GM19395 (cell line): ENCODE results near the gene CD8B.

ENCODE experiments used
- ATAC-seq: cut with Tn5 transposase; IDR thresholded peaks from one replicate; pipeline ENCODE4 v1.9.1; 2021; ENCODE audit warnings: mild to moderate bottlenecking, moderate library complexity; ENCODE audit not compliant: unreplicated experiment

The CD8B gene

DNA sequence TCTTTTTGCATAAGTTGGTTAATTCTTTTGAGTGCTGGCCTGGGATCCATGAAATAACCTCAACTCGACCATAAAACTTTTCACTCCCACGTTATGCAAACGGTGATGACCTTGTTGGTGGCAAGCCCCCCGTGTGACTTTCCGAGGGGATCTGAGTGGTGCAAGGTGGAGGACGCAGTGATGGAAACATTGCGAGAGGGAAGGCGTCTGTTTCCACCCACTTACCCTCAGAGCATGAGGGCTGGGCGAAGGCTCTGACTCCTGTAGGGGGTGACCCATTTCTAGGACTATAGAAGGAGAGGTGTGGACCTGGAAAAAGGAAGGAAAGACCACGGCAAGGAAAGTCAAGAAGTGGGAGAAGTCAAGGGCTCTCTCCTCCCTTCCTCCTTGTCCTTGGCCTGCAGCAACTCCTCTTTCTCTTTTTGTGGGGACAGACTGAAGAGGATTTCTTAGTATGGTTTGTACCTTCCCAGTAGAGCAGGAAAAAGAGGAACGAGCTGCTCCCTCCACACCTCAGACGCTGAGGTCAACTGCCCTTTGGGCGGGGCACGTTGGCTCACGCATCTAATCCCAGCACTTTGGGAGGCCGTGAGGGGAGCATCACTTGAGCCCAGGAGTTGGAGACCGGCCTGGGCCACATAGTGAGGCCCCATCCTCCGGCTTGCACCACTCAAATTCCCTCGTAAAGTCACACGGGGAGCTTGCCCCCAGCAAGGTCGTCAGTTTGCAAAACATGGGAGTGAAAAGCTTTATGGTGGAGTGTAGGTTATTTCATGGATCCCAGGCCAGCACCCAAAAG is 55.4 kb downstream of the CD8B start:
- no peak for ATAC-seq

DNA sequence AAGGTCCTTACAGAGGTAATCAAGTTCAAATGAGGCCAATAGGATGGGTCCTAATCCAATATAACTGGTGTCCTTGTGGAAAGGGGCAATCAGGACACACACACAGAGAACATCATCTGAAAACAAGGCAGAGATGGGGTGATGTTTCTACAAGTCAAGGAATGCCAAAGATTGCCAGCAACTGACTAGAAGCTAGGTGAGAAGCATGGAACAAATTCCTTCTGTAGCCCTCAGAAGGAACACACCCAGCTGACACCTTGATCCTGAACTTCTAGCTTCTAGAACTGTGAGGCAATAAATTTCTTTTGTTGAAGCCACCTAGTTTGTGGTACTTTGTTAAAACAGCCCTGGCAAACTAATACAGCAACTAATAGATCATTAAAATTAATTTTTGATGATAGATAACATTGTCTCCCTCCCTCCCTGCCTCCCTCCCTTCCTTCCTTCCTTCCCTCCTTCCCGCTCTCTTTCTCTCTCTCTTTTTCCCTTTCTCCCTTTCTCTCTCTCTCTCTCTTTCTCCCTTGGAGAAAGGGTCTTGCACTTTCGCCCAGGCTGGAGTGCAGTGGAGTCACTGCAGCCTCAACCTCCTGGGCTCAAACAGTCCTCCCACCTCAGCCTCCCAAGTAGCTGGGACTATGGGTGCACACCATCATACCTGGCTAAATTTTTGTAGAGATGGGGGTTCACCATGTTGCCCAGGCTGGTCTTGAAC is 60.7 kb downstream of the CD8B start:
- no peak for ATAC-seq

GRCh38 chr2:86794861-86795260 is 66.8 kb downstream of the CD8B start:
- ATAC-seq: no peak

DNA sequence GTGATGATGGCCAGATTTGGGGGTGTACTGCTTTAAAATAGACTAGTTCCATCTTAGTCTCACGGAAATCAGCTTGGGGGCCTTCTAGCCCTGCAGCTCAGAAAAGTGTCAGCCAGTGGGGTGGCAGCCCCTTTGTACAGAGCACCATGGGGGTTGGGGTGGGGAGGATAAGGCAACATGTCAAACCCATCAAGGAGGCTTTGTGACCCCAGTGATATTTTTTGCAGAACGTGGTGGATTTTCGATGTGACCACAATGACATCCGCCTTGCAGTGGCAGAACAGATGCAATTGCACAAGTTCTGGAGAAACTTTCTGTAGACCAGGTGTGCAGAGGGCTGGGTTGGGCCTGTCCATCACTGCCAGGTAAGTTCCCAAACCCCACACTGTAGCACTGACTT is 67.9 kb downstream of the CD8B start:
- ATAC-seq: no peak

GRCh38 chr2:86791573-86791972 is 70.1 kb downstream of the CD8B start:
- ATAC-seq: no peak

DNA sequence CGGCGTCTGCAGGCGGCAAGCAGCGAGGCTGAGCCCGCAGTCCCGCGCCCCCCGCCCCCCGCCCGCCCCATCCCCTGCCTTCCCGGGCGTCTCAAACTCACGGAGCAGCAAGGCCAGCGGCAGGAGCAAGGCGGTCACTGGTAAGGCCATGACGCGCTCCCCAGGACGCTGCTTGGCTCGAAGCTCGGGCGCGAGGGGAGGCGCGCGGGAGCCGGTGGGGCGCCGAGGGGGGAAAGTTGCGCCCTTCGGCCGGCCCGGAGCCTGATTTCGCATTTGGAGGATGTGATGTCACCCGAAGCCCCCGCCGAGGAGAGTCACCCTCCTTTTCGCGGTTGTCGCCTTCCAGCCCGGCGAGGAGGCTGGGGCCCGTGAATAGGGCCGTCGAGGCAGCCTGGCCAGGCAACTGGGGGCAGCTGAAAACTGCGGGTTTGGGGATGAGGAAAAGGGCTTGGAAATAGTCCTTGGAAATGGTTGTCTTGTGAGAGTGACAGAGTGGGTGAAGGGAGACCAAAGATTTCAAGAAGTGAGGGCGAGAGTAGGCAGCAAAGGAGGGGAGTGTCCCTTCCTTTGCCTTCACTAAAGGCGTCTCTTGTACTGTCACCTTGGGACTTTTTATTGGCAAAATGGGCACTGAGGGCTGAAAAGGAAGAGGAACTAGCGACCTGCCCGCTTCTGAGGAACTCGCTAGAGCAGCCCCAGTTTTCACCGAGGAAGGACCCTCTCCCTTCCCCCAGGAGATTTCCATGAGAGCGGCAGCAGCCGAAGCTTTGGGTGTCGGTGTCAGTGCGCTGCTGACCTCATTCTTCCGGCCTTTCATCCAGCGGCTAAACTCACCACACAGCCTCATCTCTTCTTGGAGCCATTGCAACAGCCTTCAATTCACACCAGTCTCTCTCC is 70.8 kb downstream of the CD8B start, which contains the start of gene CD8A:
Gene CD8A, minus strand, starts transcription at position 238 of the 897 bp plus-strand sequence. Its CDS starts 88 bp downstream, at position 150.
- no peak for ATAC-seq

DNA sequence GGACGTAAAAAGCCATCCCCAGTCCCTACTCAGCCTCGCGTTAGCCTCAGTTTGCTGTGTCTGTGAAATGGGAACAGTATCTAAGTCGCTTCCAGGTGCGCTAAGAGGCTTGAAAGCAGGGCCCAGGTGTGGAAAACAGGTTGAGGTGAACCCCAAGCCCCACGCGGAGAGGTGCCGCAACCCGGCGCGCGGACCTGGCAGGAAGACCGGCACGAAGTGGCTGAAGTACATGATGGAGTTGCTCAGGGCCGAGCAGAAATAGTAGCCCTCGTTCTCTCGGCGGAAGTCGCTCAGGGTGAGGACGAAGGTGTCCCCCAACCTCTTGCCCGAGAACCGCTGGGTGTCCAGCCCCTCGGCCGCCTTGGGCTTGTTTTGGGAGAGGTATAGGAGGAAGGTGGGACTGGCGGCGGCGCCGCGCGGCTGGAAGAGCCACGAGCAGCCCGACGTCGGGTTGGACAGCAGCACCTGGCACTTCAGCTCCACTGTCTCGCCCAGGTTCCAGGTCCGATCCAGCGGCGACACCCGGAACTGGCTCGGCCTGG is 71.5 kb downstream of the CD8B start:
- no peak for ATAC-seq

DNA sequence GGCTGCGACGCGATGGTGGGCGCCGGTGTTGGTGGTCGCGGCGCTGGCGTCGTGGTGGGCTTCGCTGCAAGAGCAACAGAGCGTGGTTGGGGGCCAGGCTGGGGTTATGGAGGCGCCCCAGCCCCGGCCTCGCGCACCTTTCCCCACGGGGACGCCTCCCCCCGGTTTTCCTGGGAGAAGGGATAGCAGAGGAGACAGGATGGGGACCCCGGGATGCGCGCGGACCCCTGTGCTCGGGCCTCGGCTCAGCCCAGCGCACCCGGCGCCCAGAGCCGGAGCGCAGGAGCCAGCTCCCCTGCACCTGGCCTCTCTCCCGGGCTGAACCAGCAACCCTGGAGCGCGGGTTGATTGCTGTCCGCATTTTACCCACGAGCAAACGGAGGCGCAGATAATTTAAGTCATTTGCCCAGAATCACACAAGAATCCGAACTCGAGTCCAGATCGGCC is 72.0 kb downstream of the CD8B start:
- ATAC-seq: no peak

- no peak for ATAC-seq
Measured at GRCh38 chr2:86788881-86789686, 72.6 kb downstream of the CD8B start.

- ATAC-seq: no peak
Measured at GRCh38 chr2:86788165-86788564, 73.5 kb downstream of the CD8B start.

GRCh38 chr2:86787736-86788135 is 74.0 kb downstream of the CD8B start:
- ATAC-seq: no peak

DNA sequence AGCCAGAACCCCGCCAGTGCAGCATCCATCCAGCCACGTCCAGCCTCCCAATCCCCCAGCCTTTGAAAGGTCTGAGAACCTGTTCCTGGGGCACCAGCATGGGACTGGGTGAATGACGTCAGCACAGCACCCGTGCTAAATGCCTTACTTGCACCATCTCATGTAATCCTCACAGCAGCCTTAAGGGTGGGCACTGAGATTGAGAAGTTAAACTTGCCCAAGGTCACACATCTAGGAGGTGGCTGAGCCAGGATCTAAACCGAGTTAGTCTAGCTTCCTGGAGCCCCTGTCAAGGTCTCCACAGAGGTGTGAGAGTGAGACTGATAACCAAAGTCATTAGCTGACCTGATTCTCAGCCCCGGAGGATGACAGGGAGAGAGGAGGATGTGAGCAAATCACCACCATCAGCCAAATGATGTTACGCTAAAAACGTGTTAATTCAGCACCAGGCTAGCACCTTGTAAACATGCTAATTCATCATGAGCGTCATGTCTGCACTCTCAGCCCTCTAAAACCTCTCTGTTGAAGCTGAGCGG is 75.6 kb downstream of the CD8B start:
- ATAC-seq: no peak

DNA sequence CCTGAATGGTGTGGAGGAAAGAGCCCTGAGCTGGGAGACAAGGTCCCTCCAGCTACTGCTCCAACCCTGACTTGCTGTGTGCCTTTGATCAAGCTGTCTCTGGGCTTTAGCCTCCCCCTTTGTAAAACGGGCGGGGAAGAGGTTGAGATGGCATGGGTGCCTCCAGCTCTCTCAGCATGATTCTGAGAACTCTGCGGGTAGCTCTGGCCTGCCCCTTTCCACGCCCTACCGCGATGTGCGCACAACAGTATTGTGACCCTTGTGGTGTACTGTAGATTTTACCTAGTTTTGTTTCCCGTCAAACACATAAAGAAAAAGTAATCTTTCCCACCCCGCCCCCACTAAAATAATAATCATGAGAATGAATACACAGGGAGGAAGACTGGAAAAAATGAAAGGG is 76.2 kb downstream of the CD8B start:
- no peak for ATAC-seq

GRCh38 chr2:86783615-86784339 is 77.9 kb downstream of the CD8B start:
- peak; percentile 98 for ATAC-seq

- no peak for ATAC-seq
Measured at GRCh38 chr2:86782748-86783147, 78.9 kb downstream of the CD8B start.

DNA sequence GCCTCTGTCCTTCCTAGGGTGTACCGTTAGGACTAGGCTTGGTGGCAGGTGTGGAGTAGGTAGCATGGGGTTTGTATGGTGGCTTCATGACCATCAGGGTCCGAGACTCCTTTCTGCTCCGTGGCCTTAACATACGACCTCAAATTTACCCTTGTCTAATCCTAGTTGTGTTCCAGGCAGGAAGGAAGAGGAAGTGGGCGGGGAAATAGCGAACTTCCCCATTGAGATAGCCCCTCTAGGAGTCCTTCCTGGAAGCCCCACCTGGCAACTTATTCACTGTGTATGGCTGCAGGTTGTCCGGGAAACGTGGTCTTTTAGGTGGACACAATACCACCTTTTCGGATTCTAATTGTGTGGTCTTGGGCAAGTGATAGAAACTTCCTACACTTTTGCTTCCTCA is 80.3 kb downstream of the CD8B start:
- ATAC-seq: no peak

- no peak for ATAC-seq
Measured at GRCh38 chr2:86779971-86780370, 81.7 kb downstream of the CD8B start.

GRCh38 chr2:86778957-86779356 is 82.7 kb downstream of the CD8B start:
- ATAC-seq: no peak

GRCh38 chr2:86776532-86776931 is 85.2 kb downstream of the CD8B start:
- ATAC-seq: no peak
